Measurements from ENCODE around the gene PTPRM. TPM values are rescaled to one million over a fixed set of nuclear protein-coding genes. Genes with fewer than 3 reads are reported as not detected.

The PTPRM gene
- polyA plus RNA-seq, 2 of the 4 experiments (the other 2 are of a cell fraction) = 44.5 to 199 TPM

DNA sequence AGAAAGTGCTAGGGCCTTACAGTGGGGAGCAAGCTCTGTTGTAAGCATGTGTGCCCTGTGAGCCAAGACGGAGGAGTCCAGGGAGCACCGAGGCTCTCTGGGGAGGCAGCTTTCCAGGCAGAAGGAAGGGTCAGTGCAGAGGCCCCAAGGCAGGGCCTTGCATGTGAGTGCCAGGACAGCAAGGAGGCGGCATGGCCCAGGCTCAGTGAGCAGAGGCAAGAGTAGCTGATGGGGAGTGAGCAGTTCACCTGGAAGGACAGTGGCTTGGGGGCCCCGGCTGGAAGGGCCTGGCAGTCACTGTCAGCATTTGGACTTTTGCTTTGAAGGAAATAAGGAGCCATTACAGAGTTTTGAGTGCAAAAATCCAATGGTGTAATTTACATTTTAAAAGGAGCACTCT, 818.3 kb downstream of the PTPRM start (continued):
- no peak for TF ChIP-seq EP300 (IDR thresholded peaks at IDR 0.05)
- TF ChIP-seq KDM5A (IDR thresholded peaks at IDR 0.05) = no peak

DNA sequence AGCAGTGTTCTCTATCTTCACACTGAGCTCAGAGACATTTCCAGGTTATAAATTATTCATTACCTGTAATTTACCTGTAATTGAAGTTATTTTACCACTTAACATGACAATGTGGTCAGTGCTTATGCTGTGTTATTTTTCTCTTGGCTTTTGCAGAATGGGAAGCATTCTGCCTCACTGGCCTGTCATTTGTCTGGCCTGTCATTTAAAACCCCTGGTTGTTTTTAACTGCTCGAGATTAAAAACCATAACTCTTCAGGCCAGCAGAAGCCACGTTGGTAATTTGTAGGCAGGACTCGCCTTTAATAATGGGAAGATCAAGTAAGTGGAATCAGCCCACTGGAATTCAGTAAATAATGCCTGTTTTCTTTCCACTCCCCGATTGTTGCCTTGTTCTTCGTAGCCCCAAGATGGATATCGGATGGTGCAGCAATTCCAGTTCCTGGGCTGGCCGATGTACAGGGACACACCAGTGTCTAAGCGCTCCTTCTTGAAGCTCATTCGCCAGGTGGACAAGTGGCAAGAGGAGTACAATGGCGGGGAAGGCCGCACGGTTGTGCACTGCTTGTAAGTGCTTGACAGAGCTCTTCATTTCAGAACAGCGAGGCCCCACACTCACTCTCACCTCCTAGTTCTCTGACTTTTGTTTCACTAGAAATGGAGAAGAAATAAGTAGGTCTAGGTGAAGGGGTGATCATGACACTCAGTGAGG, 819.7 kb downstream of the PTPRM start:
- 85% methylated on average over 13 of the region's 13 CpGs for WGBS (ENCODE audit: missing lambda C conversion rate)
- no peak for FAIRE-seq
- POLR2A ChIA-PET = no interaction called here
- Histone ChIP-seq H3K4me1 (peaks cover 6% of the 10 kb centered on the region; the same call in 1 of the 3 replicates), H3K27ac (no peak overlapping the region), H3K4me2 (no peak overlapping the region), H3K4me3 (no peak overlapping the region), H3K9me3 (no peaks in the 10 kb centered on the region)
- no peak for DNase-seq (ENCODE audit: low read depth in 1 of 2, low spot score in 1 of 2)
- no peak for ATAC-seq
- CTCF ChIA-PET = no interaction called here
- TF ChIP-seq RCOR1 (IDR thresholded peaks at IDR 0.05; ENCODE audit: low read depth, low read length) = no peak
- no peak for TF ChIP-seq BHLHE40 (IDR thresholded peaks at IDR 0.05; ENCODE audit: low read depth, low read length)
- no peak for TF ChIP-seq GATA3 (IDR thresholded peaks at IDR 0.05; ENCODE audit: borderline replicate concordance)
- TF ChIP-seq, protein P1, sequence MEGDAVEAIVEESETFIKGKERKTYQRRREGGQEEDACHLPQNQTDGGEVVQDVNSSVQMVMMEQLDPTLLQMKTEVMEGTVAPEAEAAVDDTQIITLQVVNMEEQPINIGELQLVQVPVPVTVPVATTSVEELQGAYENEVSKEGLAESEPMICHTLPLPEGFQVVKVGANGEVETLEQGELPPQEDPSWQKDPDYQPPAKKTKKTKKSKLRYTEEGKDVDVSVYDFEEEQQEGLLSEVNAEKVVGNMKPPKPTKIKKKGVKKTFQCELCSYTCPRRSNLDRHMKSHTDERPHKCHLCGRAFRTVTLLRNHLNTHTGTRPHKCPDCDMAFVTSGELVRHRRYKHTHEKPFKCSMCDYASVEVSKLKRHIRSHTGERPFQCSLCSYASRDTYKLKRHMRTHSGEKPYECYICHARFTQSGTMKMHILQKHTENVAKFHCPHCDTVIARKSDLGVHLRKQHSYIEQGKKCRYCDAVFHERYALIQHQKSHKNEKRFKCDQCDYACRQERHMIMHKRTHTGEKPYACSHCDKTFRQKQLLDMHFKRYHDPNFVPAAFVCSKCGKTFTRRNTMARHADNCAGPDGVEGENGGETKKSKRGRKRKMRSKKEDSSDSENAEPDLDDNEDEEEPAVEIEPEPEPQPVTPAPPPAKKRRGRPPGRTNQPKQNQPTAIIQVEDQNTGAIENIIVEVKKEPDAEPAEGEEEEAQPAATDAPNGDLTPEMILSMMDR (IDR thresholded peaks at IDR 0.05) = no peak
- no peak for TF ChIP-seq NPAS2 (CRISPR knock-in tag; IDR thresholded peaks at IDR 0.05; ENCODE audit: borderline replicate concordance)
- no peak for TF ChIP-seq KDM1A (IDR thresholded peaks at IDR 0.05; ENCODE audit: low read depth)
- no peak for TF ChIP-seq JUNB (IDR thresholded peaks at IDR 0.05)
- TF ChIP-seq CBX2 (IDR thresholded peaks at IDR 0.05; ENCODE audit: borderline replicate concordance, low read depth) = no peak
- no peak for TF ChIP-seq ZSCAN20 (CRISPR knock-in tag; IDR thresholded peaks at IDR 0.05)
- no peak for TF ChIP-seq CHD2 (IDR thresholded peaks at IDR 0.05; ENCODE audit: low read length, partially characterized antibody)
- no peak for TF ChIP-seq PHF8 (IDR thresholded peaks at IDR 0.05; ENCODE audit: borderline replicate concordance, low read depth)
- no peak for TF ChIP-seq MYC (IDR thresholded peaks at IDR 0.05; ENCODE audit: borderline replicate concordance, low read length)
- no peak for TF ChIP-seq HDAC2 (IDR thresholded peaks at IDR 0.05)

DNA sequence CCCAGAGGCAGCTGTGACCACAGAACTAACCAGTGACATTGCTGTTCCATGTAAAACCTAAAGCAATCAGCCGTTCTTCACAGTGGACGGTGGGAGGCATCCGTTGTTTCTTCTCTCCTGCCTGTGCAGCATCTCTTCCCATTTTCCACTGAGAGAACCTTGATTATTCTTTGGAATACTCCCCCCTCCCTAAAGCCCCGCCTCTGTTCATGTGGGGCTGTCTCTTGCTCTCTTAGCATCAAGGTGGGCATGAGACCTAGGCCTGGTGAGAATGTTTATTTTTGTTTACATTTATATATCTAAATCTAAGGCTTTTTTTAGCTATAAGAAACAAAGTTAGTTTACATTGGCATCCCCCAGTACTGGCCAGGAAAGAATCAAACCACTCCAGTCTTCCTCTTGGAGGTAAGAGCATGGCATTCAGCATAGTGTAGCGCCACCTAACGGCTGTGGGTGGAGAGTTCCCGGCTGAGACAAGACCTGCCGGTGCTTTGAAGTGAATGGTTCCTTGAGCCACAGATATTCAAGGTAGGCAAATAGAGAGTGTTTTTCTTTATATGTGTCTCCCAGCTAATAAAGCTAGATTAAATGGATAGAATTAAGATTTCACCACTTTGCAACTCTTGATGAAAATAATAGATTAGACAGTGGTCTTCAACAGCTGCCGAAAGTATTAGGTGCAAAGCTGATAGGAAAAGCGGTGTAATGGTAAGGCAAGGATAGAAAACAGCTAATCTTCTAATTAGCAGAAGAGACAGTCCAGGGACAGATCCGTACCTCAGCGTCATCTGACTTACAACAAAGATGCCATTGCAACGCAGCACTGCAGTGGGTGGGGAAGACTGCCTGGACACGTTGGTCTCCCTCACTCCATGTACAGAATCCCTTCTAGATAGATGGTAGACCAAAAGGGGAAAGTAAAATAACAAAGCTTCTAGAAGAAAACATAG, 822.5 kb downstream of the PTPRM start:
- FAIRE-seq (peak; percentile 7), DNase-seq (ENCODE audit: low read depth in 1 of 2, low spot score in 1 of 2) (peak; percentile 44 to 78), ATAC-seq (peak; percentile 78 to 94)
- H3K27ac ChIP-seq = peak overlapping the region; percentile 59 to 66; a peak in 5 of 6 replicates
- H3K4me2 ChIP-seq = no peak overlapping the region
- ChIA-PET POLR2A (no interaction called here), CTCF (interaction anchor here (0.6 to 1.7 kb wide), 23 partner anchors 8 to 1169 kb away, joined by 3 to 8 read pairs (median 4); partner anchors contain the start of gene PTPRM)
- TF ChIP-seq CBX2 (IDR thresholded peaks at IDR 0.05; ENCODE audit: borderline replicate concordance, low read depth) (no peak), SMC3 (IDR thresholded peaks at IDR 0.05) (peak; percentile 59), KDM5A (IDR thresholded peaks at IDR 0.05) (no peak), CEBPB (IDR thresholded peaks at IDR 0.05) (no peak), RAD21 (conservative IDR thresholded peaks at IDR 0.05 in 1 of 2, IDR thresholded peaks at IDR 0.05 in 1 of 2) (peak; percentile 77 to 83), ESRRA (IDR thresholded peaks at IDR 0.05; ENCODE audit: borderline replicate concordance, low read length) (no peak)
- TF ChIP-seq, protein P2, sequence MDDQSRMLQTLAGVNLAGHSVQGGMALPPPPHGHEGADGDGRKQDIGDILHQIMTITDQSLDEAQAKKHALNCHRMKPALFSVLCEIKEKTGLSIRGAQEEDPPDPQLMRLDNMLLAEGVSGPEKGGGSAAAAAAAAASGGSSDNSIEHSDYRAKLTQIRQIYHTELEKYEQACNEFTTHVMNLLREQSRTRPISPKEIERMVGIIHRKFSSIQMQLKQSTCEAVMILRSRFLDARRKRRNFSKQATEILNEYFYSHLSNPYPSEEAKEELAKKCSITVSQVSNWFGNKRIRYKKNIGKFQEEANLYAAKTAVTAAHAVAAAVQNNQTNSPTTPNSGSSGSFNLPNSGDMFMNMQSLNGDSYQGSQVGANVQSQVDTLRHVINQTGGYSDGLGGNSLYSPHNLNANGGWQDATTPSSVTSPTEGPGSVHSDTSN (IDR thresholded peaks at IDR 0.05) = no peak
- TF ChIP-seq, protein P1 (IDR thresholded peaks at IDR 0.05) = peak; percentile 62
- no peaks in the 10 kb centered on the region for H3K9me3 ChIP-seq
- WGBS (ENCODE audit: missing lambda C conversion rate) = 72% methylated on average over 14 of the region's 14 CpGs
- peaks cover 6% of the 10 kb centered on the region; the same call in 1 of the 3 replicates for H3K4me1 ChIP-seq
- no peak overlapping the region for H3K4me3 ChIP-seq
